Breast epithelium (tissue), 4 donors: ENCODE data around the gene UQCRQ. TPM values are rescaled to one million over a fixed set of nuclear protein-coding genes. Genes with fewer than 3 reads are reported as not detected.

ENCODE experiments used
- DNase-seq, 2 donors: peaks; one replicate each; pipeline ENCODE4 v3.0.0-alpha.2; 2019; ENCODE audit warnings: low spot score in 2 of 2
- H3K27ac ChIP-seq, 2 donors: fragments of 200-600 bp; sonication (generic) in 1 of 2; one replicate each; pipeline ENCODE4 v1.5.1; 2016 to 2019; ENCODE audit warnings: mild to moderate bottlenecking in 1 of 2
- H3K27me3 ChIP-seq, 2 donors: fragments of 200-600 bp; sonication (generic) in 1 of 2; one replicate each; pipeline versions ENCODE4 v1.5.1 to v1.6.0; 2017 to 2019; ENCODE audit warnings: control low read depth in 1 of 2, mild to moderate bottlenecking in 1 of 2
- H3K36me3 ChIP-seq: fragments of 200-600 bp; one replicate; pipeline ENCODE4 v1.5.1; 2019
- H3K4me1 ChIP-seq, 2 donors: fragments of 200-600 bp; sonication (generic); one replicate each; pipeline ENCODE4 v1.5.1; 2016 to 2019; ENCODE audit warnings: control low read depth in 1 of 2
- H3K4me3 ChIP-seq, 3 donors: fragments of 200-600 bp; sonication (generic); 1 replicate in 2 of 3; 2 replicates in 1 of 3; pipeline ENCODE4 v1.5.1; 2016 to 2019; ENCODE audit warnings: mild to moderate bottlenecking in 3 of 3, moderate library complexity in 2 of 3
- H3K9me3 ChIP-seq, 2 donors: fragments of 200-600 bp; sonication (generic) in 1 of 2; one replicate each; pipeline ENCODE4 v1.5.1; 2016 to 2019; ENCODE audit warnings: control low read depth in 1 of 2
- POLR2A ChIP-seq: fragments of 450-650 bp; IDR thresholded peaks from one replicate; pipeline ENCODE4 v1.6.1; 2016; ENCODE audit warnings: antibody characterized with exemption, mild to moderate bottlenecking, moderate library complexity
- POLR2AphosphoS5 ChIP-seq, 3 donors: sonication (generic); formaldehyde crosslinking; IDR thresholded peaks; one replicate each; pipeline ENCODE4 v1.6.1; 2017; ENCODE audit warnings: antibody characterized with exemption in 3 of 3
- intact Hi-C: fragments of 100-400 bp; cut with DNase I; formaldehyde crosslinking; loops from one replicate; pipeline ENCODE4 v1.15.1; 2023; ENCODE audit warnings: low total_unique reads
- total RNA-seq, 3 donors: library from RNA; depleted of rRNA; stranded (reverse); fragments of >200 nt; gene quantifications; one replicate each; pipeline ENCODE4 v1.1.0, GENCODE V29; 2016
- TF ChIP-seq, protein P1 (sequence below), 3 donors: fragments of 450-650 bp; IDR thresholded peaks; one replicate each; pipeline ENCODE4 v1.5.1; 2016 to 2017; ENCODE audit warnings: antibody characterized with exemption in 3 of 3, mild to moderate bottlenecking in 3 of 3, moderate library complexity in 3 of 3

The UQCRQ gene
- total RNA-seq, 3 donors from 2014 or later, result 106 to 184 (median 150) TPM

DNA sequence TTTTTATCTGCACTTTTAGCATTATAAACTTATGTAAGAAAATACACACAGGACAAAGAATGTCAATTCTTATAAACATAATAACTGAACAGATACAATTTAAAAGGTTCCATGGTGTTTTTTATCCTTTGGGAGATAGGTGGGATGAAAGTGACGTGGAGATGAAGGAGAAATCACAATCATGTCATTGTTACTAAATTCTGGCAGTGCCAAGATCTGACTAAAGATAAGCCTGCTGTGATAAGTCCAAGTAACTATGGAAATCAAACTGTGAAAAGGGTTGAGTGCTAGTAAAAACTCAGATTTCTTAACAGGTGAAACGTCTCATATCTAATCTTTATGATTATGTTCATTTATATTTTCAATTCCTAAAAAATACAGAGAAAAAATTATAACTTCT is 18.1 kb downstream of the UQCRQ start:
- Histone ChIP-seq H3K27me3 (no peaks in the 10 kb centered on the region), H3K36me3 (peaks cover 6% of the 10 kb centered on the region), H3K27ac (no peak overlapping the region), H3K4me1 (no peaks in the 10 kb centered on the region), H3K9me3 (no peaks in the 10 kb centered on the region), H3K4me3 (no peak overlapping the region)
- intact Hi-C loops, result no loop called here
- DNase-seq, result no peak
- TF ChIP-seq POLR2A (no peak), POLR2AphosphoS5 (IDR thresholded peaks at IDR 0.05) (no peak)
- TF ChIP-seq, protein P1, sequence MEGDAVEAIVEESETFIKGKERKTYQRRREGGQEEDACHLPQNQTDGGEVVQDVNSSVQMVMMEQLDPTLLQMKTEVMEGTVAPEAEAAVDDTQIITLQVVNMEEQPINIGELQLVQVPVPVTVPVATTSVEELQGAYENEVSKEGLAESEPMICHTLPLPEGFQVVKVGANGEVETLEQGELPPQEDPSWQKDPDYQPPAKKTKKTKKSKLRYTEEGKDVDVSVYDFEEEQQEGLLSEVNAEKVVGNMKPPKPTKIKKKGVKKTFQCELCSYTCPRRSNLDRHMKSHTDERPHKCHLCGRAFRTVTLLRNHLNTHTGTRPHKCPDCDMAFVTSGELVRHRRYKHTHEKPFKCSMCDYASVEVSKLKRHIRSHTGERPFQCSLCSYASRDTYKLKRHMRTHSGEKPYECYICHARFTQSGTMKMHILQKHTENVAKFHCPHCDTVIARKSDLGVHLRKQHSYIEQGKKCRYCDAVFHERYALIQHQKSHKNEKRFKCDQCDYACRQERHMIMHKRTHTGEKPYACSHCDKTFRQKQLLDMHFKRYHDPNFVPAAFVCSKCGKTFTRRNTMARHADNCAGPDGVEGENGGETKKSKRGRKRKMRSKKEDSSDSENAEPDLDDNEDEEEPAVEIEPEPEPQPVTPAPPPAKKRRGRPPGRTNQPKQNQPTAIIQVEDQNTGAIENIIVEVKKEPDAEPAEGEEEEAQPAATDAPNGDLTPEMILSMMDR (IDR thresholded peaks at IDR 0.05), result no peak

DNA sequence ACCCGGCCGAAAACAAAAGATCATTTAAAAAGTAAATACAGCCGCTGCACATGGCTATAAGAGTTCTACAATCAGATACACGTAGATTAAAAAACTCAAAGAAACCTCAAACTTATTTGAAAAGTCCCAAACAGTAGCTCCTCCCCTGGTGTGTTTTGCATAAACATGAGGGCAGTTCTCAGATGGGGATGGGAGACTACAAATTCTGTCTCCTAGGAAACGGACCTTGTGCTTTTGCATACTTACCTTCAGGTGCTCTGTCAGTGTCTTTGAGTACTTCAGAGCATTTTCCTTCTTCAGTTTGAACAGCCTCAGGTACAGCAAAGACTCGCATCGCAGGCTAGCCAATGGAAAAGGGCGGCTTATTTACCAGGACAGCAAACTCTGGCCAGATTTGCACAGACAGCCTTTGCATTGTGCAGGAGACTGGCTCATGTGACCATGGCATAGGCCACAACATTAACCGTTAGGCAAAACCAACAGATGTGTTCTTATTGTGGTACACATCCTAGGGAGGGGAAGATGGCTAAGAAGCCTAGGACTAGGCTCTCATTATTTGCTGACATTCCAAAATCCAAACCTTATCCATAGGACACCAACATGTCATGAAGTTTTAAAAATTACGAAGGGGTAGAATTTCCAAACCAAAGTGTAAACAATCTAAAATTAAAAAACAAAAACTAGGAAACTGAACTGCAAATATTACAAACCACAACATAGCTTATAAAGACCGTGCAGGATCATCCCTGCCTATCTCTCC is 19.8 kb downstream of the UQCRQ start:
- H3K4me3 ChIP-seq, result no peak overlapping the region
- no peaks in the 10 kb centered on the region for H3K27me3 ChIP-seq
- no peak for TF ChIP-seq POLR2AphosphoS5 (IDR thresholded peaks at IDR 0.05)
- TF ChIP-seq POLR2A, result no peak
- TF ChIP-seq, protein P1 (IDR thresholded peaks at IDR 0.05), result no peak
- intact Hi-C loops, result no loop called here
- peaks cover 6% of the 10 kb centered on the region for H3K36me3 ChIP-seq
- no peak for DNase-seq
- H3K9me3 ChIP-seq, result no peaks in the 10 kb centered on the region
- H3K27ac ChIP-seq, result no peak overlapping the region
- no peaks in the 10 kb centered on the region for H3K4me1 ChIP-seq

DNA sequence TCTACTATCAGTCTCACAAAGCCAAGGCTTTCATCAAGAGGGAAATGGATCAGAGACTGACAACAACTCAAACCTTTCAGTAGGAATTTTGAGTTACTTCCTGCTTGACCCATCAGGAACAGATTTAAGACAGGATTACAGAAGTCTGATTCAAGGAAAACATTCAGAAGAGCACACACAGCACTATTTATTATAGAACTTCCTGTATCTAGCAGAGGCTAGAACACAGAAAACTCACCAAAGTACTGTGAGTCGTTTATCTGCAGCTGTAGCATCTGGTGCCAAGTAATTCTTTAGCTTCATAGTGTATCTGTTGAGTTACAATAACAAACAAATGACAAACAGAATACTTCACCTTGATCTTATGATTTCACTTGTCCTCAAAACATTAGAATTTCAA is 20.8 kb downstream of the UQCRQ start:
- intact Hi-C loops, result no loop called here
- no peak overlapping the region for H3K27ac ChIP-seq
- no peaks in the 10 kb centered on the region for H3K9me3 ChIP-seq
- no peak for DNase-seq
- H3K36me3 ChIP-seq, result peaks cover 6% of the 10 kb centered on the region
- H3K4me1 ChIP-seq, result no peaks in the 10 kb centered on the region
- TF ChIP-seq POLR2AphosphoS5 (IDR thresholded peaks at IDR 0.05), result no peak
- TF ChIP-seq POLR2A, result no peak
- TF ChIP-seq, protein P1 (IDR thresholded peaks at IDR 0.05), result no peak
- no peaks in the 10 kb centered on the region for H3K27me3 ChIP-seq
- H3K4me3 ChIP-seq, result no peak overlapping the region

DNA sequence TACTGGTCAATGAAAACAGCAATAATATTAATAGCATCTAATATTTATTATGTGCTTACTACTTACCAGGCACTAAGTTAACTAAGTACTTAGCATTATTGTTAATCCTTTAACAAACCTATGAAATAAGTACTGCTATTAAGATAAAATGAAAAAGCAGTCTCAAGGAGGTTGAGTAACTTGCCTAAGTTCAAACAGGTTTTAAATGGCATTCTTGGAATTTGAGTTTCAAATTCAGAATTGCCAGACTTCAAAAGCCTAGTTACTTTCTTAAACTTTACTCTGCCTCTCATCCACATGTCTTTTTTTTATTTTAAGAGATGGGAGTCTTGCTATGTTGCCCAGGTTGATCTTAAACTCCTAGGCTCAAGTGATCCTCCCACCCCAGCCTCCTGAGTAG is 23.1 kb downstream of the UQCRQ start:
- Histone ChIP-seq H3K9me3 (no peaks in the 10 kb centered on the region), H3K27me3 (no peaks in the 10 kb centered on the region), H3K36me3 (peaks cover 13% of the 10 kb centered on the region), H3K4me1 (no peaks in the 10 kb centered on the region), H3K27ac (no peak overlapping the region), H3K4me3 (no peak overlapping the region)
- TF ChIP-seq POLR2A (no peak), POLR2AphosphoS5 (IDR thresholded peaks at IDR 0.05) (no peak)
- TF ChIP-seq, protein P1 (IDR thresholded peaks at IDR 0.05), result no peak
- intact Hi-C loops, result no loop called here
- DNase-seq, result no peak

DNA sequence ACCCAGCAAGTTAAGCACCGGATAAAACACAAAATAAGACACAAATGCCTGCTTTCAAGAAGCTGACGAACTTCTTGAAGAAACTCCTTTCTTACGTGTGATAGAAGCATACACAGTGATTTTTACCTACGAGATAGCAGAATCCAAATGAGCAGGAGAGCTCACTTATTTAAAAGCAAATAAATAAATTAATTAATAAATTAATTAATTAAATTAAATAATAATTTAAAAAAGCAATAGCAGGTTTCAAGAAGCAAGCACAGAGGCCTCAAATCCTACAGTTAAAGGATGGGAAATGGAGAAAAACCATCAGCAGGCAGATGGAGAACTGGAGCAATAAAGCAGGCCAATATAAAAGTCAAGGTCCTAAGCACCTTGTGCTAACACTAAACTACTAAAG is 24.4 kb downstream of the UQCRQ start:
- TF ChIP-seq POLR2A (no peak), POLR2AphosphoS5 (IDR thresholded peaks at IDR 0.05) (no peak)
- TF ChIP-seq, protein P1 (IDR thresholded peaks at IDR 0.05), result no peak
- Histone ChIP-seq H3K4me1 (no peaks in the 10 kb centered on the region), H3K27me3 (no peaks in the 10 kb centered on the region), H3K4me3 (no peak overlapping the region), H3K9me3 (no peaks in the 10 kb centered on the region), H3K27ac (no peak overlapping the region), H3K36me3 (peaks cover 13% of the 10 kb centered on the region)
- intact Hi-C loops, result no loop called here
- DNase-seq, result no peak
